Prostate gland (tissue), 2 donors: ENCODE measurements around the gene CFAP92.

ENCODE experiments used
- POLR2AphosphoS5 ChIP-seq: sonication (generic); formaldehyde crosslinking; IDR thresholded peaks from one replicate; pipeline ENCODE4 v1.6.1; 2017; ENCODE audit warnings: antibody characterized with exemption
- TF ChIP-seq, protein P1 (sequence below), 4 experiments: fragments of 200-600 bp in 2 of 4; fragments of 450-650 bp in 2 of 4; sonication (generic) in 2 of 4; IDR thresholded peaks; 1 replicate in 3 of 4; 2 replicates in 1 of 4; pipeline ENCODE4 v1.5.1; 2016 to 2019; ENCODE audit warnings: antibody characterized with exemption in 4 of 4, mild to moderate bottlenecking in 2 of 4, moderate library complexity in 2 of 4

DNA sequence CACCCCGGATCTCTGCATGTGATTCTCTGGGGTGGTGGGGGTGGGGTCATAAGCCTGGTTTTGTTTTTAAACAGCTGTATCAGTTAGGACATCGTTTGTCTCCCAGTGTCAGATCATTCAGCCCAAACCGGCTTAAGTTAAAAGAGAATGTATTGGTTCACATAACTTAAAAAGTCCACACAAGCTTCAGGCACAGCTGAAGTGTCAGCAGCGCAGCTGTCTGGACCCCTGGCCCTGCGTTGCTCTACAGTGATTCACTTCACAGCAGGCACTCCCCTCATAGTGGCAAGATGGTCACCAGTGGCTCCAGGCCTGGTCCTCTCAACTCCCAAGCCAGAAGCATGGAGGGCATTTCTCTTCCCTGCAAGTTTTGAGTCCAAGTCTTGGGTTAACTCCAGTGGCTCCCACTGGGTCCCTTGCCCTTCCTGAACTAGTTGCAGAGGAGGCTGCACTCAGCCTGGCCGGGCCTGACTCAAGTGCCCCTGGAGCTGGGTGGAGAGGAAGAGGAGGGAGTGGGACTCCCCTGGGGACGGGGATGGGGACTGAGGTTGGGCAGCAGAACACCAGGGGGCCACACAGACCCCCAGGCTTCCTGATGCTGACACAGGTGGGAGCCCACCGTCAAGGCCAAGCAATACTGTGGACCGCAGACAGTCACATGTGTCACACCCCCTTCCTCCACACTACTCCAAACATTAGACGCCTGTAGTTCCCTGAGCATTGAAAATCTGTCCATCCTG lies 37.8 kb upstream of the CFAP92 start:
- TF ChIP-seq, protein P1, sequence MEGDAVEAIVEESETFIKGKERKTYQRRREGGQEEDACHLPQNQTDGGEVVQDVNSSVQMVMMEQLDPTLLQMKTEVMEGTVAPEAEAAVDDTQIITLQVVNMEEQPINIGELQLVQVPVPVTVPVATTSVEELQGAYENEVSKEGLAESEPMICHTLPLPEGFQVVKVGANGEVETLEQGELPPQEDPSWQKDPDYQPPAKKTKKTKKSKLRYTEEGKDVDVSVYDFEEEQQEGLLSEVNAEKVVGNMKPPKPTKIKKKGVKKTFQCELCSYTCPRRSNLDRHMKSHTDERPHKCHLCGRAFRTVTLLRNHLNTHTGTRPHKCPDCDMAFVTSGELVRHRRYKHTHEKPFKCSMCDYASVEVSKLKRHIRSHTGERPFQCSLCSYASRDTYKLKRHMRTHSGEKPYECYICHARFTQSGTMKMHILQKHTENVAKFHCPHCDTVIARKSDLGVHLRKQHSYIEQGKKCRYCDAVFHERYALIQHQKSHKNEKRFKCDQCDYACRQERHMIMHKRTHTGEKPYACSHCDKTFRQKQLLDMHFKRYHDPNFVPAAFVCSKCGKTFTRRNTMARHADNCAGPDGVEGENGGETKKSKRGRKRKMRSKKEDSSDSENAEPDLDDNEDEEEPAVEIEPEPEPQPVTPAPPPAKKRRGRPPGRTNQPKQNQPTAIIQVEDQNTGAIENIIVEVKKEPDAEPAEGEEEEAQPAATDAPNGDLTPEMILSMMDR (IDR thresholded peaks at IDR 0.05) = no peak
- TF ChIP-seq POLR2AphosphoS5 = no peak
